Activated effector memory CD4-positive, alpha-beta T cell treated with anti-CD3 and anti-CD28 coated beads, Interleukin-2, amount 50 U/mL, for 16 hours (primary cell): ENCODE data around the gene PPM1H.

Source experiments
- DNase-seq: peaks from one replicate; pipeline ENCODE4 v3.0.0-alpha.2; 2020

Gene PPM1H

DNA sequence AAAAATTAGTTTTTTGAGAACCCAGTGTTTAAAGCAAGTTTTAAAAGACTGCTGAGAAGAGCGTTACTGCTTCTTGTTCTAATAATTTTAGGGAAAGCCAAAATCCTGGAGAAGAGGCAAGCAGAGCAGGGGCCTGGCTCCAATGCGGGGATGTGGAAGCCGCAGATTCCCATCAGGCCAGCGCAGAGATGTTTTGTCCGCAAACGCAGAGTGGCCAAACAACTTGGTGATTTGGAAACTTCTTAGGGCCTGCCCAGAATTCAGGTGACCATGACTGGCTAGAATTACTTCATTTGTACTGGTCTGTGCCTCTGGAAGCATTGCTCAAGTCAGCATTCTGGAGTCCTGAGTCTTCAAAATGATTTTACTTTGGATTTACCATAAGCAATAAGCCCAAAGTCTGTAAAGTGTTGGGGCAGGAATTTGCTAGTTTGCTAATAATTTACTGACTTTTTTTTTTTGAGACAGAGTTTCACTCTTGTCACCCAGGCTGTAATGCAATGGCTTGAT, 208.4 kb downstream of the PPM1H start:
- DNase-seq = no peak

DNA sequence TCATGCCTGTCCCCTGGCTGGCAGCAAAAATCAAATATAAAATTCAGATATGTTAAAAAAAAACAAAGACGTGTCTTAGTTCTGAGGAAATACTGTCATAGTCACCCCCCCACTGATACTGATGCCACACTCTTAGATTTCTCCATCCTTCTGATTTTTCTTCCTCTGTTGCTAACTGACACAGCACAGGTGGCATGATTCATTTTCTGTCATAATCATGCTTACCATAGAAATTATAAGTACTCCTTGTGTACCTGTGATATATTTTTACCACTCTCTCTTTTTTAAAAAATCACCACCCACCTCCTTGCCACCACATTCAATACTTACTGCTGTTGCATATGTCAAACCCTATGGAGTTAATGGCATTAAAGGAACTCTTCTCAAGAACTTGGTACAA, 209.2 kb downstream of the PPM1H start:
- DNase-seq = no peak

- DNase-seq = no peak
Measured at GRCh38 chr12:62724947-62725451, 210.0 kb downstream of the PPM1H start.

- DNase-seq = no peak
Measured at GRCh38 chr12:62724285-62724684, 210.7 kb downstream of the PPM1H start.

DNA sequence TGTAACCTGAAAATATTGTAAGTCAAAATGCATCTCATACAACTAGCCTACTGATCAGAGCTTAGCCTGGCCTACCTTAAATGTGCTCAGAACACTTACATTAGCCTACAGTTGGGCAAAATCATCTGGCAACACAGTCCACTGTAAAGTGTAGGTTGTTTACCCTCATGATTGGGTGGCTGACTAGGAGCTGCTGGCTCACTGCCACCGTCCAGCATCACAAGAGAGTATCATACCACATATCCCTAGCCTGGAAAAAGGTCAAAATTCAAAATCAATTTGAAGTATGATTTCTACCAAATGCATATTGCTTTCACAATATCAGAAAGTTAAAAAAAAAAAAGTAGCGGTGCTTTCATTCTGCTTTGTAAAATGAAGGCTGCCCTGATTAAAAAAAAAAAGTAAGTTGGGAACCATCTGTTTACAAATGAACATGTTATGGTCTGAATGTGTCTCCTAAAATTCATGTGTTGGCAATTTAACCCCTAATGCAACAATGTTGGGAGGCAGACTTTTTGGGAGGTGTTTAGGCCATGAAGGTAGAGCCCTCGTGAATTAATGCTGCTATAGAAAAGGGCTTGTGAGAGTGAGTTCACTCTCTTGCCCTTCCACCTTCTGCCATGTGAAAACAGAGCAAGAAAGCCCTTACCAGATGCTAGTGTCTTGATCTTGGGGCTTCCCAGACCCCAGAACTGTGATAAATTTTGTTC, 211.8 kb downstream of the PPM1H start:
- DNase-seq = no peak

DNA sequence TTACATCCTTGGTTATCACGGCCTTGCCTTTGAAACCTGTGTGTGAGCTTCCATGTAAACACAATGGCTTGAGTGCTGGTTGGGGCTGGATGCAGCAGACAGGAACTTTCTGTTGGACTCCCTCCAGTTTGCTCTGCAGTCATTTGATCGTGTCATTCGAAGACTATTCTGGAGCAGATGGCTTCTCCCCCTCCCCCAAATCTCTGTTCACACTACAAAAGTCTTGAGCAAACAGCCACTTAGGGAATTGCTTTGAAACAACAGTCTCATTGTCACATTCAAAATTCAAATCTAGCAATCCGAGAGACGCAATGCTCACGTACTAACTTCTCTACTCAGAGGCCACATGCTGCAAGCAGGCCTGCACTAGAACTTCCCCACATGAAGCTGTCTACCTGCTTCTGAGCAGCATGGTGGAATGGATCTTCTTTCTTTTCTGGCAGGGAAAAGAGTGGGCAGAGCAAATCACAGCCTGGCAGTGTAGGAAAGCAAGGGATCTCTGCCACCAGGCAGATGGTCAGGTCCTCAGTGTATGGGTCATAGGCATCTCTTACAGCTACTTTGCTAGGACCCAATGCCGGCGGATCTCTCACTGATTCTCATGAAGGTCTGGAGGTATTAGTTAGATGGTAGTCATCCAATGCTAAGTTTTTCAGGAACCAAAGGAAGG, 214.2 kb downstream of the PPM1H start:
- DNase-seq = no peak

DNA sequence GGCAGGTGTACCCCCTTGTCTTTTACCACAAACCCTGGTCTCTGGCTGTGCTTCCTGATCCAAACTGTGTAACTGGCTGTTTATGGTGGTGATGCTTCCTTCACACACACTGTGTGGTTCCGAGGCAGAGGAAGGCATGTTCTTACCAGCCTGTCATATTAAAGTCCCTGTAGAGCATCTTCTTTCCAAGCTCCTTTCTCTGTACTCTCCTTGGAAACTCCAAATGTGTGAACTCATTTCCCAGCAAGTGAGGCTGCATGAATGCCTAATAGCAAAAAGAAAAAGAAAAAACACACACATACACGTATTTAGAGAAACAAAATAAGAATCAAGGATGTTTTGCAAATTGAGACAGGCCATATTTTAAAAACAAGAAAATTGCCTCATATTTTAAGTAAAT, 214.9 kb downstream of the PPM1H start:
- no peak for DNase-seq

DNA sequence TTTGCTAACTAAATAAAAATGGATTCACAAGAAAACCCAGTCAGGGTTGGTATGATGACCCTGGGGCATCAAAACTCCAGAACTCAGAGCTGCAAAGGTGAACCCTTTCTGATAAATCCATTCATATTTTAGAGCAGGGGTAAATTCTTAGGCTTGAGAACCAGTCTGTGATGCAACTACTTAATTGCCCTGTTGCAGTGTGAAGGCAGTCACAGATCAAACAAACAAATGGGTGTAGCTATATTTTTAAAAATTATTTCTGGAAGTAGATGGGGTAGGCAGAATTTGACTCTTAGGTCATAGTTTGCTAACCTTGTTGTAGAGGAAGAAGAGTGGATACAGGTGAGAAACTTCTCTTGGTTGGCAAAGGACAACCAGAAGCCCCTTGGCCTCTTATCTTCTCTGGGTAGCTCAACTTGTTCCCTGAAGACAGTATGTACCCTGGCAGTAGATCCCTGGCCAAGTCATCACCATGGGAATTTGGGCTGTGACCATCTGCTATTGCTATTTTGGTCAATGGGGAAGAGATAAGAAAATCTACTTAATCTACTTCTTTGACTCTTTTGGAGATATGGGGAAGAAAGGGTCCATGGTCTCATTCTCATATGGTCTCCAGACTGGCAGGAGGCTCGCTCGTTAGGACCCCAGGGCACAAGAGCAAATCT, 216.1 kb downstream of the PPM1H start:
- DNase-seq = no peak

DNA sequence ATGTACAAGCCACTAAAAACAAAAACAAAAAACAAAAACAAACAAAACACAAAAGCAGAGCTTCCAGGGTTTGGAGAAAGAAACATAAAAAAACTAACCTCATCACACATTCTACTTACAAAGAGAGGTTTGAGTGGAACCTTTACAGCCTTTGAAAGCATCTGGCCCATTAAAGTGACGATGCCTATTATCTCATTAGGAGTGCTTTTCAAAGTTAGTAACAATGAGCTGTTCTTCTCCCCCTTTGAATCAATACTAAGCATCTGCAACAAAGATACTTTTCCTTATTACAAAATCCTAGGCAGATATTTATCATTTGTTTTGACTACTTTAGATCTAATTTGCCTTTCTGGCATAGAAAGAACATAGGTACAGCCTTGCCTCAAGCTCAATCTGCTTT, 217.3 kb downstream of the PPM1H start:
- no peak for DNase-seq

GRCh38 chr12:62716866-62717525, 218.0 kb downstream of the PPM1H start:
- no peak for DNase-seq

- no peak for DNase-seq
Measured at GRCh38 chr12:62716037-62716436, 218.9 kb downstream of the PPM1H start.

- DNase-seq = no peak
Measured at GRCh38 chr12:62714774-62715721, 219.9 kb downstream of the PPM1H start.

DNA sequence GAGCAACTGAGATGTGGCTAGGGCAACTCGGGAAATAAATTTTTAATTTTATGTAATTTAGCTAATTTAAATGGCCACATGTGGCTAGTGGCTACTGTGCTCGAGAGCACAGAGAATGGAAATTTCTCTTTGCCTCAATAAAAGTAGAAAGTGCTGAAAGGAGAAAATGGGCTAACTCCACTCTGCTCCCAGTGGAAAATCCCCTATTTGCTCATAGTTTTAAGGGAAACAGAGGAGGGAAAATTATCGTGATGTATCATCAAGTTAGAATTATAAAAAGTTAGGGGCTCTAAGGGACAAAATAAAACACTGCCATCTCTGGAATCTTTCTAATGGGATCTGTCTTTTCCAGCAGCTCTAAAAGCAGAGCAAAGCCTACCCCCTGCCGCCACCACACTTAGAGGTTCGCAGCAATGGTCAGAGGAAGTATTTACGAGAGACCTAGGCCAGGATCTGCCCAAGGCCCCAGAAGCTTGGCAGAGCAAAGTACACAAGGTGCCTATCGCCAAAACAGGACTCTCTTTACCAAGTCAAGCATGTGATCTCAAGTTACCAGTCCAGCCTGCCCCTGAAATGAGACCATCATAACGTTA, 220.7 kb downstream of the PPM1H start:
- no peak for DNase-seq

DNA sequence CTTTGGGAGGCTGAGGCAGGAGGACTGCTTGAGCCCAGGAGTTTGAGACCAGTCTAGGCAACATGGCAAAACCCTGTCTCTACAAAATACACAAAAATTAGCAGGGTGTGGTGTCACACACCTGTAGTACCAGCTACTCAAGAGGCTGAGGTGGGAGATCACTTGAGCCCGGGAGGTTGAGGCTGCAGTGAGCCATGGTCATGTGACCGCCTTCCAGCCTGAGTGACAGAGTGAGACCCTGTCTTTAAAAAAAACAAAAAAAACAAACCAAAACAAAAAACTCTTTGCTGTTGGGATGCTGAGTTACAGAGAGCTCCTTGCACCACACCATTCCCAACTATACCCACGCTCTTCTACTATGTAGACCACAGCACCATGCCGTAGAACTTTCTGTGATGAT, 221.2 kb downstream of the PPM1H start:
- DNase-seq = no peak

GRCh38 chr12:62712681-62713573, 222.0 kb downstream of the PPM1H start:
- no peak for DNase-seq

- DNase-seq = no peak
Measured at GRCh38 chr12:62711631-62712241, 223.2 kb downstream of the PPM1H start.

GRCh38 chr12:62709311-62709710, 225.6 kb downstream of the PPM1H start:
- DNase-seq = no peak

GRCh38 chr12:62707939-62708338, 227.0 kb downstream of the PPM1H start:
- no peak for DNase-seq

- no peak for DNase-seq
Measured at GRCh38 chr12:62705846-62706245, 229.1 kb downstream of the PPM1H start.

- DNase-seq = no peak
Measured at GRCh38 chr12:62703011-62703380, 232.0 kb downstream of the PPM1H start.
